ENCODE results near the gene RAB35.

Gene RAB35

GRCh38 chr12:120060717-120061116 is 55.8 kb downstream of the RAB35 start:
- Histone ChIP-seq H3K9me3 (ENCODE audit: control insufficient read depth, insufficient read depth, low read length) (no peaks in the 10 kb centered on the region), H3F3A (ENCODE audit: control insufficient read depth, insufficient read depth) (no peaks in the 10 kb centered on the region), H3K27ac (ENCODE audit: low read depth, low read length) (no peak overlapping the region), H3K4me1 (ENCODE audit: control insufficient read depth, low read length) (no peaks in the 10 kb centered on the region), H3K9me2 (replicated peaks; ENCODE audit: control insufficient read depth, low read length) (no peaks in the 10 kb centered on the region), H3K4me3 (ENCODE audit: low read length) (no peak overlapping the region), H3K4me2 (ENCODE audit: low read length) (no peak overlapping the region), H3K36me3 (ENCODE audit: control insufficient read depth, low read length) (no peaks in the 10 kb centered on the region), H4K20me1 (ENCODE audit: control insufficient read depth, insufficient read depth, low read depth, low read length) (0 out of 2 replicates have a peak, but pooled peaks cover 2% of the 10 kb centered on the region), H3K27me3 (ENCODE audit: control insufficient read depth, low read length) (no peaks in the 10 kb centered on the region), H3K79me2 (ENCODE audit: control insufficient read depth, low read length) (no peaks in the 10 kb centered on the region)
- TF ChIP-seq CTCF (IDR thresholded peaks at IDR 0.05; ENCODE audit: low read depth, low read length, poor library complexity, severe bottlenecking): no peak
- TF ChIP-seq EZH2phosphoT487 (IDR thresholded peaks at IDR 0.05; ENCODE audit: borderline replicate concordance, low read length): no peak

- no peaks in the 10 kb centered on the region for H3K9me3 ChIP-seq (ENCODE audit: control insufficient read depth, insufficient read depth, low read length)
- no peaks in the 10 kb centered on the region for H3K36me3 ChIP-seq (ENCODE audit: control insufficient read depth, low read length)
- H3K4me2 ChIP-seq (ENCODE audit: low read length): no peak overlapping the region
- no peak overlapping the region for H3K4me3 ChIP-seq (ENCODE audit: low read length)
- H3K79me2 ChIP-seq (ENCODE audit: control insufficient read depth, low read length): no peaks in the 10 kb centered on the region
- no peaks in the 10 kb centered on the region for H3K27me3 ChIP-seq (ENCODE audit: control insufficient read depth, low read length)
- no peak for TF ChIP-seq EZH2phosphoT487 (IDR thresholded peaks at IDR 0.05; ENCODE audit: borderline replicate concordance, low read length)
- TF ChIP-seq CTCF (IDR thresholded peaks at IDR 0.05; ENCODE audit: low read depth, low read length, poor library complexity, severe bottlenecking): no peak
- no peak overlapping the region for H3K27ac ChIP-seq (ENCODE audit: low read depth, low read length)
- H3F3A ChIP-seq (ENCODE audit: control insufficient read depth, insufficient read depth): no peaks in the 10 kb centered on the region
- H3K4me1 ChIP-seq (ENCODE audit: control insufficient read depth, low read length): no peaks in the 10 kb centered on the region
- 0 out of 2 replicates have a peak, but pooled peaks cover 2% of the 10 kb centered on the region for H4K20me1 ChIP-seq (ENCODE audit: control insufficient read depth, insufficient read depth, low read depth, low read length)
- H3K9me2 ChIP-seq (replicated peaks; ENCODE audit: control insufficient read depth, low read length): no peaks in the 10 kb centered on the region
These were observed 56.4 kb downstream of the RAB35 start for GRCh38 chr12:120060196-120060595.

GRCh38 chr12:120056739-120057138 is 59.8 kb downstream of the RAB35 start:
- no peak overlapping the region for H3K4me2 ChIP-seq (ENCODE audit: low read length)
- TF ChIP-seq EZH2phosphoT487 (IDR thresholded peaks at IDR 0.05; ENCODE audit: borderline replicate concordance, low read length) (no peak), CTCF (IDR thresholded peaks at IDR 0.05; ENCODE audit: low read depth, low read length, poor library complexity, severe bottlenecking) (no peak)

More at GRCh38 chr12:120056739-120057138, 59.8 kb downstream of the RAB35 start:
- Histone ChIP-seq H3K79me2 (ENCODE audit: control insufficient read depth, low read length) (no peaks in the 10 kb centered on the region), H3K27ac (ENCODE audit: low read depth, low read length) (no peak overlapping the region), H3K36me3 (ENCODE audit: control insufficient read depth, low read length) (no peaks in the 10 kb centered on the region), H3K4me3 (ENCODE audit: low read length) (no peak overlapping the region), H3K27me3 (ENCODE audit: control insufficient read depth, low read length) (no peaks in the 10 kb centered on the region), H3K9me2 (replicated peaks; ENCODE audit: control insufficient read depth, low read length) (no peaks in the 10 kb centered on the region), H3K4me1 (ENCODE audit: control insufficient read depth, low read length) (no peaks in the 10 kb centered on the region), H4K20me1 (ENCODE audit: control insufficient read depth, insufficient read depth, low read depth, low read length) (no peaks in the 10 kb centered on the region), H3K9me3 (ENCODE audit: control insufficient read depth, insufficient read depth, low read length) (no peaks in the 10 kb centered on the region), H3F3A (ENCODE audit: control insufficient read depth, insufficient read depth) (no peaks in the 10 kb centered on the region)
